Fibroblast of lung (primary cell): ENCODE measurements around the gene NCBP3. TPM values are rescaled to one million over a fixed set of nuclear protein-coding genes. Genes with fewer than 3 reads are reported as not detected.

Source experiments
- DNase-seq, 2 donors: peaks; one replicate each; pipeline versions ENCODE4 v3.0.0 to v3.0.0-alpha.2; 2010; ENCODE audit warnings: low read depth in 2 of 2
- H2AFZ ChIP-seq: 2 replicates; pipeline ENCODE4 v1.5.1; 2012; ENCODE audit warnings: low read length, control low read depth, inconsistent platforms
- H3K27ac ChIP-seq: 2 replicates; pipeline ENCODE4 v1.5.1; 2011; ENCODE audit warnings: low read length, control low read depth; ENCODE audit not compliant: insufficient read depth
- H3K27me3 ChIP-seq: 2 replicates; pipeline ENCODE4 v1.5.1; 2011; ENCODE audit warnings: mild to moderate bottlenecking, low read length; ENCODE audit not compliant: control insufficient read depth, insufficient read depth
- H3K36me3 ChIP-seq: 2 replicates; pipeline ENCODE4 v1.5.1; 2011; ENCODE audit warnings: low read length; ENCODE audit not compliant: control insufficient read depth, insufficient read depth
- H3K4me1 ChIP-seq: 2 replicates; pipeline ENCODE4 v1.5.1; 2011; ENCODE audit warnings: low read length; ENCODE audit not compliant: control insufficient read depth, insufficient read depth; ENCODE audit errors: extremely low read depth
- H3K4me2 ChIP-seq: 2 replicates; pipeline ENCODE4 v1.5.1; 2011; ENCODE audit warnings: low read length, control low read depth; ENCODE audit not compliant: insufficient read depth; ENCODE audit errors: extremely low read depth
- H3K4me3 ChIP-seq, 4 experiments: fragments of 200-600 bp in 1 of 4; sonication (generic) in 1 of 4; replicated peaks in 1 of 4; 2 replicates each; pipeline ENCODE4 v1.5.1; 2011 to 2016; ENCODE audit warnings: low read length in 4 of 4, low read depth in 3 of 4, mild to moderate bottlenecking in 3 of 4, control low read depth in 2 of 4, inconsistent platforms in 1 of 4, mixed read lengths in 1 of 4; ENCODE audit not compliant: insufficient read depth in 1 of 4; ENCODE audit errors: control extremely low read depth in 1 of 4
- H3K79me2 ChIP-seq: 2 replicates; pipeline ENCODE4 v1.5.1; 2012; ENCODE audit warnings: mild to moderate bottlenecking, low read length, inconsistent platforms; ENCODE audit not compliant: control insufficient read depth, insufficient read depth
- H3K9ac ChIP-seq: 2 replicates; pipeline ENCODE4 v1.5.1; 2011; ENCODE audit warnings: mild to moderate bottlenecking, low read length, control low read depth; ENCODE audit not compliant: insufficient read depth
- H3K9me3 ChIP-seq: 2 replicates; pipeline ENCODE4 v1.5.1; 2012; ENCODE audit warnings: low read depth, low read length; ENCODE audit not compliant: control insufficient read depth, insufficient read depth
- H4K20me1 ChIP-seq: 2 replicates; pipeline ENCODE4 v1.5.1; 2011; ENCODE audit warnings: low read length; ENCODE audit not compliant: control insufficient read depth, insufficient read depth; ENCODE audit errors: extremely low read depth
- CTCF ChIP-seq, 2 donors: IDR thresholded peaks in 1 of 2; conservative IDR thresholded peaks in 1 of 2; 1 replicate in 1 of 2; 2 replicates in 1 of 2; pipeline ENCODE4 v1.5.1; 2011 to 2012; ENCODE audit warnings: low read length in 2 of 2, control low read depth in 1 of 2, inconsistent platforms in 1 of 2, low read depth in 1 of 2, mild to moderate bottlenecking in 1 of 2
- EZH2 ChIP-seq: IDR thresholded peaks from 2 replicates; pipeline ENCODE4 v1.5.1; 2012; ENCODE audit warnings: low read length, control low read depth, mild to moderate bottlenecking; ENCODE audit errors: missing control alignments
- polyA minus RNA-seq: library from RNA; depleted of rRNA, polyadenylated mRNA; stranded (reverse); fragments of >200 nt; gene quantifications from 2 replicates; pipeline ENCODE4 v1.2.3, GENCODE V29; 2011; ENCODE audit warnings: low replicate concordance
- polyA plus RNA-seq, 2 donors: library from polyadenylated mRNA; depleted of rRNA in 1 of 2; stranded (reverse) in 1 of 2; unstranded in 1 of 2; fragments of >200 nt; gene quantifications; 2 replicates each; pipeline ENCODE4 v1.2.1, GENCODE V29; 2011 to 2012; ENCODE audit warnings: missing spikeins in 1 of 2
- total RNA-seq: library from RNA; depleted of rRNA; stranded (reverse); fragments of >200 nt; gene quantifications from 2 replicates; pipeline ENCODE4 v1.2.1, GENCODE V29; 2014

Gene NCBP3, protein sequence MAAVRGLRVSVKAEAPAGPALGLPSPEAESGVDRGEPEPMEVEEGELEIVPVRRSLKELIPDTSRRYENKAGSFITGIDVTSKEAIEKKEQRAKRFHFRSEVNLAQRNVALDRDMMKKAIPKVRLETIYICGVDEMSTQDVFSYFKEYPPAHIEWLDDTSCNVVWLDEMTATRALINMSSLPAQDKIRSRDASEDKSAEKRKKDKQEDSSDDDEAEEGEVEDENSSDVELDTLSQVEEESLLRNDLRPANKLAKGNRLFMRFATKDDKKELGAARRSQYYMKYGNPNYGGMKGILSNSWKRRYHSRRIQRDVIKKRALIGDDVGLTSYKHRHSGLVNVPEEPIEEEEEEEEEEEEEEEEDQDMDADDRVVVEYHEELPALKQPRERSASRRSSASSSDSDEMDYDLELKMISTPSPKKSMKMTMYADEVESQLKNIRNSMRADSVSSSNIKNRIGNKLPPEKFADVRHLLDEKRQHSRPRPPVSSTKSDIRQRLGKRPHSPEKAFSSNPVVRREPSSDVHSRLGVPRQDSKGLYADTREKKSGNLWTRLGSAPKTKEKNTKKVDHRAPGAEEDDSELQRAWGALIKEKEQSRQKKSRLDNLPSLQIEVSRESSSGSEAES
- total RNA-seq (20.3 and 23.3 TPM in 2 replicates), polyA plus RNA-seq (20.4 and 20.6 TPM in 2 replicates), polyA minus RNA-seq (3.6 and 3.9 TPM in 2 replicates)
- 16.9 and 22.8 TPM in 2 replicates for polyA plus RNA-seq (2012)

- H3K27ac ChIP-seq, result peak within 1 kb of the TSS; percentile 80
- peaks cover 3% of the 10 kb centered on the region for H3K36me3 ChIP-seq
- H2AFZ ChIP-seq, result peak within 1 kb of the TSS; percentile 90
- H3K9ac ChIP-seq, result peak within 1 kb of the TSS; percentile 94
- H4K20me1 ChIP-seq, result no peaks in the 10 kb centered on the region
- H3K79me2 ChIP-seq, result peaks cover 28% of the 10 kb centered on the region
- H3K27me3 ChIP-seq, result peaks cover 4% of the 10 kb centered on the region
- DNase-seq, result peak; percentile 92 to 95
- peak within 1 kb of the TSS; percentile 89 for H3K4me2 ChIP-seq
- H3K4me3 ChIP-seq, result peak within 1 kb of the TSS; percentile 67 to 92 (median 83)
- TF ChIP-seq CTCF (conservative IDR thresholded peaks at IDR 0.05 in 1 of 2, IDR thresholded peaks at IDR 0.05 in 1 of 2; ENCODE audit: low read depth in 1 of 2, low read length in 2 of 2) (peak; percentile 60 to 74), EZH2 (no peak)
- H3K4me1 ChIP-seq, result no peaks in the 10 kb centered on the region
- H3K9me3 ChIP-seq, result no peaks in the 10 kb centered on the region
Measured at GRCh38 chr17:3845621-3846436, at the start of gene NCBP3. NCBP3 (minus strand) TSS chr17:3846246; CDS start chr17:3846223, 23 bp downstream.

GRCh38 chr17:3895354-3895753 lies 49.3 kb upstream of the NCBP3 start:
- Histone ChIP-seq H3K4me1 (peaks cover 3% of the 10 kb centered on the region), H3K4me3 (no peak overlapping the region), H3K4me2 (no peak overlapping the region), H3K36me3 (no peaks in the 10 kb centered on the region), H3K79me2 (no peaks in the 10 kb centered on the region), H4K20me1 (no peaks in the 10 kb centered on the region), H3K27ac (no peak overlapping the region), H3K27me3 (no peaks in the 10 kb centered on the region), H3K9ac (no peak overlapping the region), H3K9me3 (no peaks in the 10 kb centered on the region), H2AFZ (no peak overlapping the region)
- no peak for TF ChIP-seq CTCF (conservative IDR thresholded peaks at IDR 0.05 in 1 of 2, IDR thresholded peaks at IDR 0.05 in 1 of 2; ENCODE audit: low read depth in 1 of 2, low read length in 2 of 2)
- no peak for TF ChIP-seq EZH2
- DNase-seq, result no peak

- TF ChIP-seq CTCF (conservative IDR thresholded peaks at IDR 0.05 in 1 of 2, IDR thresholded peaks at IDR 0.05 in 1 of 2; ENCODE audit: low read depth in 1 of 2, low read length in 2 of 2) (no peak), EZH2 (no peak)
- Histone ChIP-seq H3K27me3 (no peaks in the 10 kb centered on the region), H3K27ac (no peak overlapping the region), H3K9ac (no peak overlapping the region), H2AFZ (no peak overlapping the region), H4K20me1 (no peaks in the 10 kb centered on the region), H3K36me3 (no peaks in the 10 kb centered on the region), H3K4me2 (no peak overlapping the region), H3K79me2 (no peaks in the 10 kb centered on the region), H3K9me3 (no peaks in the 10 kb centered on the region), H3K4me1 (peaks cover 5% of the 10 kb centered on the region), H3K4me3 (no peak overlapping the region)
- peak in 1 of 2 donors; percentile 26 for DNase-seq
Measured at GRCh38 chr17:3894911-3895343, 48.9 kb upstream of the NCBP3 start.
